Measurements from ENCODE around the gene LAMA1. TPM values are rescaled to one million over a fixed set of nuclear protein-coding genes. Genes with fewer than 3 reads are reported as not detected.
"Not testable (repeated sequence)": the region's sequence is repeated elsewhere in the genome, so short reads cannot be mapped to it uniquely, and the experiment has no call there.

Gene LAMA1
- total RNA-seq, 1 experiment from 2014 or later = not detected

DNA sequence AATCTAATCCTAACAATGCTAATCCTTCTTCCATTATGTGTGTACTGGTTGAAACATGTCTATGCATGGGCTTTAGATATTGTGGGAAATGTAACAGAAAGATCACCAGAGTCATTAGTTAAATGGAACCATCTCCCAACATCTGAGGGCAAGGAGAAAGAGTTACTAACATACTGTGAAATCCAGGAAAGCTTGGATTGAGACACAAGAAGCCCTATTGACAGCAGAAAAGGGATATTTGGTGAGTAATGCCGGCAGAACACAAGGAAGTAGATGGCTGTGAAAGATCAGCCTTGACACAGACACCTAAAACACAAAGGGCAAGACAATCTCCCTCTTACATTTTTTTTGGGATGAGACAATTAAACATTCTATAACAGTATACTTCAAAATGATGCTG is 28.5 kb upstream of the LAMA1 start:
- no peaks in the 10 kb centered on the region for H3F3A ChIP-seq (ENCODE audit: insufficient read depth, low read depth)
- ChIA-PET POLR2A (ENCODE audit: unreplicated experiment) (no interaction called here), CTCF (interaction anchor here (0.7 kb wide), 1 partner anchor 1805 kb away, joined by 4 read pairs; no protein-coding TSS in a partner anchor)
- no peaks in the 10 kb centered on the region for H3K79me2 ChIP-seq (ENCODE audit: low read depth)
- H3K27me3 ChIP-seq (ENCODE audit: insufficient read depth, low read depth) = peaks cover 18% of the 10 kb centered on the region
- no peak for DNase-seq
- BruUV-seq (replicated peaks) = no TSS peak
- H3K36me3 ChIP-seq (ENCODE audit: low read depth) = no peaks in the 10 kb centered on the region
- H3K4me1 ChIP-seq (replicated peaks; ENCODE audit: insufficient read depth) = no peaks in the 10 kb centered on the region
- H3K9me2 ChIP-seq (ENCODE audit: insufficient read depth) = no peaks in the 10 kb centered on the region
- no peak overlapping the region for H3K4me2 ChIP-seq
- no peak overlapping the region for H3K27ac ChIP-seq
- H3K4me3 ChIP-seq = no peak overlapping the region
- intact Hi-C loops (cut with micrococcal nuclease; ENCODE audit: unreplicated experiment) = no loop called here
- H3K9me3 ChIP-seq (ENCODE audit: insufficient read depth, low read depth) = no peaks in the 10 kb centered on the region
- H2AFZ ChIP-seq = no peak overlapping the region
- no peaks in the 10 kb centered on the region for H4K20me1 ChIP-seq (ENCODE audit: insufficient read depth)
- TF ChIP-seq EZH2 (IDR thresholded peaks at IDR 0.05; ENCODE audit: low read depth) = no peak
- TF ChIP-seq, protein P1, sequence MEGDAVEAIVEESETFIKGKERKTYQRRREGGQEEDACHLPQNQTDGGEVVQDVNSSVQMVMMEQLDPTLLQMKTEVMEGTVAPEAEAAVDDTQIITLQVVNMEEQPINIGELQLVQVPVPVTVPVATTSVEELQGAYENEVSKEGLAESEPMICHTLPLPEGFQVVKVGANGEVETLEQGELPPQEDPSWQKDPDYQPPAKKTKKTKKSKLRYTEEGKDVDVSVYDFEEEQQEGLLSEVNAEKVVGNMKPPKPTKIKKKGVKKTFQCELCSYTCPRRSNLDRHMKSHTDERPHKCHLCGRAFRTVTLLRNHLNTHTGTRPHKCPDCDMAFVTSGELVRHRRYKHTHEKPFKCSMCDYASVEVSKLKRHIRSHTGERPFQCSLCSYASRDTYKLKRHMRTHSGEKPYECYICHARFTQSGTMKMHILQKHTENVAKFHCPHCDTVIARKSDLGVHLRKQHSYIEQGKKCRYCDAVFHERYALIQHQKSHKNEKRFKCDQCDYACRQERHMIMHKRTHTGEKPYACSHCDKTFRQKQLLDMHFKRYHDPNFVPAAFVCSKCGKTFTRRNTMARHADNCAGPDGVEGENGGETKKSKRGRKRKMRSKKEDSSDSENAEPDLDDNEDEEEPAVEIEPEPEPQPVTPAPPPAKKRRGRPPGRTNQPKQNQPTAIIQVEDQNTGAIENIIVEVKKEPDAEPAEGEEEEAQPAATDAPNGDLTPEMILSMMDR (conservative IDR thresholded peaks at IDR 0.05) = no peak

DNA sequence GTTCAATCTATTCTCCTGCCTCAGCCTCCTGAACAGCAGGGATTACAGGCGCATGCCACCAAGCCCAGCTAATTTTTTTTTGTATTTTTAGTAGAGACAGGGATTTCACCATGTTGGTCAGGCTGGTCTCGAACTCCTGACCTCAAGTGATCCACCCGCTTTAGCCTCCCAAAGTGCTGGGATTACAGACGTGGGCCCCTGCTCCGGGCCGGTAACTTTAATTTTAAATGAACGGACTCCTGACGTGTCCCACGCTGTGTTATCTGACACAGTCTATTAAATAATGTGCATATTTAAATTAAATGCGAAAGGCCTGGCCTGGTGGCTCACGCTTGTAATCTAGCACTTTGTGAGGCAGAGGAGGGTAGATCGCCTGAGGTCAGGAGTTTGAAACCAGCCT is 27.3 kb upstream of the LAMA1 start:
- H3K4me3 ChIP-seq; H3K9me3 ChIP-seq (ENCODE audit: insufficient read depth, low read depth); H3K36me3 ChIP-seq (ENCODE audit: low read depth); intact Hi-C loops (cut with micrococcal nuclease; ENCODE audit: unreplicated experiment); H3K9me2 ChIP-seq (ENCODE audit: insufficient read depth); H4K20me1 ChIP-seq (ENCODE audit: insufficient read depth); H2AFZ ChIP-seq; H3K4me1 ChIP-seq (replicated peaks; ENCODE audit: insufficient read depth); H3K27ac ChIP-seq; H3K4me2 ChIP-seq; POLR2A ChIA-PET (ENCODE audit: unreplicated experiment); H3F3A ChIP-seq (ENCODE audit: insufficient read depth, low read depth); CTCF ChIA-PET; DNase-seq; H3K79me2 ChIP-seq (ENCODE audit: low read depth); BruUV-seq (replicated peaks): not testable (repeated sequence)
- peaks cover 22% of the 10 kb centered on the region for H3K27me3 ChIP-seq (ENCODE audit: insufficient read depth, low read depth)

DNA sequence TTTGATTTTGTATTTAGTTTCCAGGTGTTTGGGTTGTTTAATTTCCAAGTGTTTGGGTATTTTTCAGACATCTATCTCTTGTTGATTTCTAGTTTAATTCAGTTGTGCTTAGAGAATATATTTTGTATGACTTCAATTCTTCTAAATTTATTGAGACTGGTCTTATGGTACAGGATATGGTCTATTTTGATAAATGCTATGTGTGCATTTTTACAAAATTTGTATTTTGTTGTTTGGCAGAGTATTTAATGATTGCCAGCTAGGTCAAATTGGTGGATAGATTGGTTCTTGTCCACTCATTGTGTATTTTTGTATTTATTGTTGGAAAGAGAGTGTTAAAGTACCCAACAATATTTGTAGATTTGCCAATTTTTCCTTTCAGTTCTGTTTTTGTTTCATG is 23.7 kb upstream of the LAMA1 start:
- Histone ChIP-seq H3K79me2 (ENCODE audit: low read depth) (no peaks in the 10 kb centered on the region), H3K9me2 (ENCODE audit: insufficient read depth) (no peaks in the 10 kb centered on the region), H3K27ac (no peak overlapping the region), H3K36me3 (ENCODE audit: low read depth) (no peaks in the 10 kb centered on the region), H3K4me2 (no peak overlapping the region), H2AFZ (no peak overlapping the region), H3K27me3 (ENCODE audit: insufficient read depth, low read depth) (peaks cover 27% of the 10 kb centered on the region; the same call in 1 of the 2 replicates), H3K4me3 (no peak overlapping the region), H3K4me1 (replicated peaks; ENCODE audit: insufficient read depth) (no peaks in the 10 kb centered on the region), H3F3A (ENCODE audit: insufficient read depth, low read depth) (no peaks in the 10 kb centered on the region), H4K20me1 (ENCODE audit: insufficient read depth) (no peaks in the 10 kb centered on the region), H3K9me3 (ENCODE audit: insufficient read depth, low read depth) (no peaks in the 10 kb centered on the region)
- DNase-seq = no peak
- POLR2A ChIA-PET (ENCODE audit: unreplicated experiment) = no interaction called here
- TF ChIP-seq, protein P1 (conservative IDR thresholded peaks at IDR 0.05) = no peak
- no peak for TF ChIP-seq EZH2 (IDR thresholded peaks at IDR 0.05; ENCODE audit: low read depth)
- intact Hi-C loops (cut with micrococcal nuclease; ENCODE audit: unreplicated experiment) = no loop called here
- no TSS peak for BruUV-seq (replicated peaks)
- CTCF ChIA-PET = no interaction called here

DNA sequence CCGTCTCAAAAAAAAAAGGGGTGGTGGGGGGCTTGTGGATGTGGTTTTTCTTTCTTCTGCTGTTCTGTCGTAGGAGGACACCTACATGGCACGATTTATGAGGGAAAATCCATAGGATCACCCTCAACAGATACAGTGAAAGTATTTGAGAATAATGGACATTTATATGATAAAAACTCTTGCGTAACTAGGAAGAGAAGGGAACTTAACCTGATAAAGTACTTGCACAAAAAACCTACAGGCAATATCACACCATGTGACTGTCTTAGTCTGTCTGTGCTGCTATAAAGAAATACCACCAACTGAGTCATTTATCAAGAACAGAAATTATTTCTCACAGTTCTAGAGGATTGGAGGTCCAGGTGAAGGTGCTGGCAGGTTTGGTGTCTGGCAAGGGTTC is 21.8 kb upstream of the LAMA1 start:
- no peak overlapping the region for H3K4me2 ChIP-seq
- H3K27ac ChIP-seq = no peak overlapping the region
- H4K20me1 ChIP-seq (ENCODE audit: insufficient read depth) = no peaks in the 10 kb centered on the region
- intact Hi-C loops (cut with micrococcal nuclease; ENCODE audit: unreplicated experiment) = no loop called here
- no peaks in the 10 kb centered on the region for H3K9me3 ChIP-seq (ENCODE audit: insufficient read depth, low read depth)
- no peak for DNase-seq
- H3K79me2 ChIP-seq (ENCODE audit: low read depth) = no peaks in the 10 kb centered on the region
- POLR2A ChIA-PET (ENCODE audit: unreplicated experiment) = no interaction called here
- no peak overlapping the region for H2AFZ ChIP-seq
- no peak overlapping the region for H3K4me3 ChIP-seq
- no peaks in the 10 kb centered on the region for H3K36me3 ChIP-seq (ENCODE audit: low read depth)
- TF ChIP-seq, protein P1 (conservative IDR thresholded peaks at IDR 0.05) = no peak
- no peak for TF ChIP-seq EZH2 (IDR thresholded peaks at IDR 0.05; ENCODE audit: low read depth)
- H3K27me3 ChIP-seq (ENCODE audit: insufficient read depth, low read depth) = peaks cover 40% of the 10 kb centered on the region
- BruUV-seq (replicated peaks) = no TSS peak
- H3F3A ChIP-seq (ENCODE audit: insufficient read depth, low read depth) = no peaks in the 10 kb centered on the region
- H3K9me2 ChIP-seq (ENCODE audit: insufficient read depth) = no peaks in the 10 kb centered on the region
- H3K4me1 ChIP-seq (replicated peaks; ENCODE audit: insufficient read depth) = no peaks in the 10 kb centered on the region
- CTCF ChIA-PET = no interaction called here
